Transverse colon (tissue), 3 donors: ENCODE results near the gene ADPRS.

Experiments
- POLR2A ChIP-seq: fragments of 450-650 bp; IDR thresholded peaks from one replicate; pipeline ENCODE4 v1.6.1; 2016; ENCODE audit warnings: antibody characterized with exemption, mild to moderate bottlenecking, moderate library complexity
- TF ChIP-seq, protein P1 (sequence below), 5 experiments: fragments of 200-600 bp in 3 of 5; fragments of 450-650 bp in 2 of 5; sonication (generic) in 3 of 5; IDR thresholded peaks; 1 replicate in 2 of 5; 2 replicates in 3 of 5; pipeline ENCODE4 v1.5.1; 2016 to 2017; ENCODE audit warnings: antibody characterized with exemption in 5 of 5, inconsistent platforms in 3 of 5, mild to moderate bottlenecking in 2 of 5, moderate library complexity in 1 of 5

- TF ChIP-seq, protein P1, sequence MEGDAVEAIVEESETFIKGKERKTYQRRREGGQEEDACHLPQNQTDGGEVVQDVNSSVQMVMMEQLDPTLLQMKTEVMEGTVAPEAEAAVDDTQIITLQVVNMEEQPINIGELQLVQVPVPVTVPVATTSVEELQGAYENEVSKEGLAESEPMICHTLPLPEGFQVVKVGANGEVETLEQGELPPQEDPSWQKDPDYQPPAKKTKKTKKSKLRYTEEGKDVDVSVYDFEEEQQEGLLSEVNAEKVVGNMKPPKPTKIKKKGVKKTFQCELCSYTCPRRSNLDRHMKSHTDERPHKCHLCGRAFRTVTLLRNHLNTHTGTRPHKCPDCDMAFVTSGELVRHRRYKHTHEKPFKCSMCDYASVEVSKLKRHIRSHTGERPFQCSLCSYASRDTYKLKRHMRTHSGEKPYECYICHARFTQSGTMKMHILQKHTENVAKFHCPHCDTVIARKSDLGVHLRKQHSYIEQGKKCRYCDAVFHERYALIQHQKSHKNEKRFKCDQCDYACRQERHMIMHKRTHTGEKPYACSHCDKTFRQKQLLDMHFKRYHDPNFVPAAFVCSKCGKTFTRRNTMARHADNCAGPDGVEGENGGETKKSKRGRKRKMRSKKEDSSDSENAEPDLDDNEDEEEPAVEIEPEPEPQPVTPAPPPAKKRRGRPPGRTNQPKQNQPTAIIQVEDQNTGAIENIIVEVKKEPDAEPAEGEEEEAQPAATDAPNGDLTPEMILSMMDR (IDR thresholded peaks at IDR 0.05) = no peak
- TF ChIP-seq POLR2A = no peak
Observed at GRCh38 chr1:36094621-36095061, 5.9 kb downstream of the ADPRS start.
